ENCODE results near the gene FEZF2. TPM values are rescaled to one million over a fixed set of nuclear protein-coding genes. Genes with fewer than 3 reads are reported as not detected.

Gene FEZF2
- total RNA-seq = not detected

GRCh38 chr3:62373215-62373614, at the start of gene FEZF2:
Gene FEZF2 (minus strand): TSS chr3:62373550. CDS start chr3:62372868, 682 bp downstream.
- Mint-ChIP-seq H3K27me3 (peaks cover 87% of the 10 kb centered on the region), H3K36me3 (peaks cover 6% of the 10 kb centered on the region), H3K9me3 (peaks cover 7% of the 10 kb centered on the region), H3K4me3 (peak within 1 kb of the TSS; percentile 22), H3K4me1 (peaks cover 10% of the 10 kb centered on the region), H3K27ac (peak within 1 kb of the TSS; percentile 70)
- ATAC-seq (ENCODE audit: low read depth) (no peak), DNase-seq (no peak)
- POLR2A ChIA-PET = no interaction called here

DNA sequence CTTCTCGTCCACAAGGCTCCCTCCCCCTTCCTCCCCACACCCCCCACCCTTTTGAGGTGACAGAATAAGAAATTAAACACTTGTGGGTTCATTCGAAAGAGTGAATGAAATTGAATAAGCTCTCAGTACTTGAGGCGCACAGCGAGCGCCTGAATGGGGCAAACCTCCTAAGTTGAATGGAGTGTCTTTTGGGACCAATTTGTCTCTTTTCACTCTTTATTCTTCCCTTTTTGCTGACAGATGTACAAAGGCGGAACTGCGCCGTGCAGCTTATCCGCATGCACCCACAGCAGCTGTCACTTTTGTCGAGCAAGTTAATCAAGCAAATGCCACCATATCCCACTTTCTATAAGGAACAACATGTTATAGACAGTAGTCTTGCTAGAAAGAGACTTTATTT, 47.9 kb upstream of the FEZF2 start:
- no peaks in the 10 kb centered on the region for H3K4me1 Mint-ChIP-seq
- DNase-seq = no peak
- H3K36me3 Mint-ChIP-seq = no peaks in the 10 kb centered on the region
- POLR2A ChIA-PET = no interaction called here
- peaks cover 5% of the 10 kb centered on the region for H3K27me3 Mint-ChIP-seq
- no peak overlapping the region for H3K27ac Mint-ChIP-seq
- ATAC-seq (ENCODE audit: low read depth) = no peak
- no peak overlapping the region for H3K4me3 Mint-ChIP-seq
- no peaks in the 10 kb centered on the region for H3K9me3 Mint-ChIP-seq

DNA sequence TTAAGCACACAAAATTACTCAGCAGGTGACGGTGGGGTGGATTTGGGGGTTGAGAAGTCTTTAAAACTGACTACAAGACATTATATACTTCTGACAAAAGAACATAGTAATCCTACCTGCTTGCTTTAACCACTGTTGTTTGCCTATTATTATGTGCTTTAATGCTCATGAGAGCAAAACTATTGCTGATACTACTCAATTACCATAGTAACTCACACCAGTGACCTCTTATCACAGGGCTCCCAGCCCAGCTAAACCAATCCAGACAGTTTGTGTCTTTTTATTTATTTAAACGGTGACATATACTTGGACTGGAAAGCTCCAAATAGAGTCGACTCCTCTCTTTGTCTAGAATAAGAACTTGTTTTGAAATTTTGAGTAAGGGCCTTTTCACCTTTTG, 42.8 kb upstream of the FEZF2 start:
- DNase-seq (no peak), ATAC-seq (ENCODE audit: low read depth) (no peak)
- H3K4me3 Mint-ChIP-seq = no peak overlapping the region
- H3K9me3 Mint-ChIP-seq = no peaks in the 10 kb centered on the region
- H3K4me1 Mint-ChIP-seq = no peaks in the 10 kb centered on the region
- POLR2A ChIA-PET = no interaction called here
- H3K27me3 Mint-ChIP-seq = peaks cover 5% of the 10 kb centered on the region
- H3K36me3 Mint-ChIP-seq = no peaks in the 10 kb centered on the region
- H3K27ac Mint-ChIP-seq = no peak overlapping the region

DNA sequence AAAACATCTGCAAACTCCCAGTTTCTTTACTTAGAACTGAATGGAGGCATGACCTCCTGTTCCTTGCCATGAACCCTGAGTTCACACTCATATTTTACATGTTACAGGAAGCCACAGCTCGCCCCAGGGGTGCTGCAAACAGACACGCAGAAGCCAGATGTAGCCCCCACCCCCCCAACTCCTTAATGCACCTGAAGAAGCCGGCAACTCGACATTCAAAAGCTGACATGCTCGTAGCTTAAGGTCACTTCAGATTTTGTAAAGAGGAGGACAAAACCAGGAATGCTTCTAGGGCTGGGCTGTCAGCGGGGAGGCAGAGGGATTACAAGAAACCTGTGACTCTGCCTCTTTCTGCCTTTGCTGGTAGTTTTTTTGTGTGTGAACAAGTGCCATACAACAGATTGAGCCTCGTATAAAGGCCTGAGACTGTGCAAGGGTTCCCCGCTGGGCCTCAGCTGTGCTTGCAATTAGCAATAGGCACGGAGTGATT, 42.0 kb upstream of the FEZF2 start:
- Mint-ChIP-seq H3K4me1 (no peaks in the 10 kb centered on the region), H3K9me3 (no peaks in the 10 kb centered on the region), H3K27me3 (peaks cover 4% of the 10 kb centered on the region), H3K36me3 (no peaks in the 10 kb centered on the region), H3K27ac (no peak overlapping the region), H3K4me3 (no peak overlapping the region)
- ATAC-seq (ENCODE audit: low read depth) = no peak
- POLR2A ChIA-PET = no interaction called here
- no peak for DNase-seq

DNA sequence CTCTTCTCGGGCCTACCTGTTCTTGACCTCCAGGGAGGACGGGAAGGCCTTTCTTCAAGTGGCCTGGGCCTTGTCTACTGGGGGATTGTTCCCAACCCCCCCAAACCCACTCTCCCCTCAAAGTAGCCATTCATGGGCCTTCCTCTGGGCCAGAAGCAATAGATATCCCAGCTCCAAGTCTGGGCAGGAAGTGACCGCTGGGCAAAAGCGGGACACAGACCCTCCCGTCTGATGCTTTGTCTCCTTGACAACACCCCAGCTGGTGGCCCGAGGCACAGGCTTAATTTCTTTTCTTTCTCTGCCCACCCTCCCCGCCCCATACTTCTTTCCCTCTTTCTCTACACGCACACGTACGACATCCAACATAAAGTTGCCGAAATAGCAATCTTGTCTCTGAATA, 41.4 kb upstream of the FEZF2 start:
- POLR2A ChIA-PET = no interaction called here
- DNase-seq (no peak), ATAC-seq (ENCODE audit: low read depth) (no peak)
- H3K27me3 Mint-ChIP-seq = peaks cover 2% of the 10 kb centered on the region
- H3K36me3 Mint-ChIP-seq = no peaks in the 10 kb centered on the region
- no peaks in the 10 kb centered on the region for H3K9me3 Mint-ChIP-seq
- H3K4me3 Mint-ChIP-seq = no peak overlapping the region
- no peaks in the 10 kb centered on the region for H3K4me1 Mint-ChIP-seq
- H3K27ac Mint-ChIP-seq = no peak overlapping the region

DNA sequence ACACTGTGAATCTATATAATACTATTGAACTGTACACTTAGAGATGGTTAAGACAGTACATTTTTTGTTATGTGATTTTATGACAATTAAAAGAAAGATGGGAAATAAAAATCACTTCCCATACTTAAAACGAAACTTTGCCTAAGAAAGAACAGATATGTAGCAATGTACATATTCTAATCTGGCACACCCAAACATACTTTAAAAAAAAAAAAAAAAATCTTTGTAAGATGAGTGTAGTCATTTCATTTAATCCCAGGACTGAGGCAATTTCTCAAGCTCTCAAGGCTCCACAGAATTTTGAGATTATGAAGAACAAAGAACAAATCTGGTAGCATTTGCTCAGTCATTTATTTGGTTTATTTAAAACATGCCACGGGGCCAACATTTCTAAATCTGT, 40.3 kb upstream of the FEZF2 start:
- no peak overlapping the region for H3K4me3 Mint-ChIP-seq
- no peak for ATAC-seq (ENCODE audit: low read depth)
- H3K36me3 Mint-ChIP-seq = no peaks in the 10 kb centered on the region
- DNase-seq = no peak
- no peak overlapping the region for H3K27ac Mint-ChIP-seq
- H3K27me3 Mint-ChIP-seq = peaks cover 2% of the 10 kb centered on the region
- POLR2A ChIA-PET = no interaction called here
- no peaks in the 10 kb centered on the region for H3K4me1 Mint-ChIP-seq
- H3K9me3 Mint-ChIP-seq = no peaks in the 10 kb centered on the region

DNA sequence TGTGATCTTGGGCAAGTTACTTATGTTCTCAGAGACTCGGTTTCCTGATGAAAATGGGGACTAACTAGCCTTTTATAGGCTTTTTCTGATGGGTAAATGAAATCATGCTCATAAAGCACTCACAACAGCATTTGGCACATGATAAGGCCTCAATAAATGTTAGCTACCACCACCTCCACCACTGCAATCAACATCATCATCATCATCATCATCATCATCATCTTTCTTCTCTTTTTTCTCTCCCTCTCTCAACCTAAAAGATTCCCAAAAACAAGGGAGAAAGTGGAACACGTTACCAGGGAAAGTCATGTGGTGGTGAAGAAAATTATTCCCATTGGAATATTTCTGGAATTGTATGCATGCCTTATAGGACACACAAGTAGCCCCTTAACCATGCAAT, 33.6 kb upstream of the FEZF2 start:
- H3K27ac Mint-ChIP-seq = no peak overlapping the region
- no peak overlapping the region for H3K4me3 Mint-ChIP-seq
- DNase-seq (no peak), ATAC-seq (ENCODE audit: low read depth) (no peak)
- H3K9me3 Mint-ChIP-seq = no peaks in the 10 kb centered on the region
- POLR2A ChIA-PET = no interaction called here
- H3K4me1 Mint-ChIP-seq = no peaks in the 10 kb centered on the region
- H3K36me3 Mint-ChIP-seq = no peaks in the 10 kb centered on the region
- peaks cover 9% of the 10 kb centered on the region for H3K27me3 Mint-ChIP-seq

GRCh38 chr3:62405566-62405965, 32.2 kb upstream of the FEZF2 start:
- no peaks in the 10 kb centered on the region for H3K9me3 Mint-ChIP-seq
- H3K36me3 Mint-ChIP-seq = no peaks in the 10 kb centered on the region
- H3K27me3 Mint-ChIP-seq = peaks cover 9% of the 10 kb centered on the region
- DNase-seq (no peak), ATAC-seq (ENCODE audit: low read depth) (no peak)
- POLR2A ChIA-PET = no interaction called here
- no peak overlapping the region for H3K4me3 Mint-ChIP-seq
- no peak overlapping the region for H3K27ac Mint-ChIP-seq
- H3K4me1 Mint-ChIP-seq = no peaks in the 10 kb centered on the region

- Mint-ChIP-seq H3K4me1 (no peaks in the 10 kb centered on the region), H3K27ac (no peak overlapping the region), H3K9me3 (no peaks in the 10 kb centered on the region), H3K27me3 (peaks cover 9% of the 10 kb centered on the region), H3K4me3 (no peak overlapping the region), H3K36me3 (no peaks in the 10 kb centered on the region)
- POLR2A ChIA-PET = no interaction called here
- DNase-seq (no peak), ATAC-seq (ENCODE audit: low read depth) (no peak)
Measured at GRCh38 chr3:62405135-62405534, 31.8 kb upstream of the FEZF2 start.

DNA sequence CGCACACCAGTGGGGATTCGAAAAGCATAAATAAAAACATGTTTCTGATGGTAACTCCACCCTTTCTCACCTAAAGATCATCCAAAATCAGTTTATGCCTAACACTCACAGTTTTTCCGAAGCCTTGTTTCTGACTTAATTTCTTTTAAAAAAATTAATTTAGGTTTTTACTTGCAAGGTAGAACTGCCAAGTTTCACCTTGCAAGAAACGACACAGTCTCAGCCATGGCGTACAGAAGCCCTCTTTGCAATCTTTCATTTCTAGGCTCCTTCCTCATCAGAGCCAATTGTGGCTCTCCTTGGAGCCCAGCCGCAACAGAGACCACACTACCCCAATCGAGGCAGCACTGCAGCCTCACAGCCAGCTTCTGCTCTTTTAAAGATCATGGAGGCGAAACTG, 31.0 kb upstream of the FEZF2 start:
- DNase-seq (no peak), ATAC-seq (ENCODE audit: low read depth) (no peak)
- Mint-ChIP-seq H3K9me3 (no peaks in the 10 kb centered on the region), H3K4me1 (no peaks in the 10 kb centered on the region), H3K4me3 (no peak overlapping the region), H3K27ac (no peak overlapping the region), H3K27me3 (peaks cover 11% of the 10 kb centered on the region), H3K36me3 (no peaks in the 10 kb centered on the region)
- POLR2A ChIA-PET = no interaction called here

DNA sequence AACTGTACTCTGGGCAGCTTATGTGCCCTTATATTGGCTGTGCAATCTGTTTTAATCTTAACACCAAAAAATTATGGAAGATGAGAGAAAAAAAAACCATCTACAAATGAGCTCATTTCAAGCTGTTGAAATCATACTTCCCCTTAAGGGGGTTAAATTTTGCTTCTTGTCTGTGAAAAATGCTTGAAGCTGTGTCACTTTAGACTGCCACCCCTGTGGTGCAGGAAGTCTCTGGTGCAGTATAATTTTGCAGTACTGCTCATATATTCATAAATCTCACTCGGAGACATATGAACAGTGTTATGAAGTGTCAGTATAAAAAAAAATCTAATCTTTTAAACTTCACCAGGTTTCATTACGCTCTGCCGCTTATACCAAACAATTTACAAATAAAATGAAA, 30.4 kb upstream of the FEZF2 start:
- POLR2A ChIA-PET = no interaction called here
- H3K36me3 Mint-ChIP-seq = no peaks in the 10 kb centered on the region
- H3K4me3 Mint-ChIP-seq = no peak overlapping the region
- H3K27ac Mint-ChIP-seq = no peak overlapping the region
- peaks cover 11% of the 10 kb centered on the region for H3K27me3 Mint-ChIP-seq
- no peaks in the 10 kb centered on the region for H3K9me3 Mint-ChIP-seq
- no peaks in the 10 kb centered on the region for H3K4me1 Mint-ChIP-seq
- ATAC-seq (ENCODE audit: low read depth) (no peak), DNase-seq (no peak)

GRCh38 chr3:62392626-62393292, 19.4 kb upstream of the FEZF2 start:
- DNase-seq (no peak), ATAC-seq (ENCODE audit: low read depth) (no peak)
- no peaks in the 10 kb centered on the region for H3K36me3 Mint-ChIP-seq
- POLR2A ChIA-PET = no interaction called here
- peaks cover 6% of the 10 kb centered on the region for H3K27me3 Mint-ChIP-seq
- H3K4me3 Mint-ChIP-seq = no peak overlapping the region
- peaks cover 2% of the 10 kb centered on the region for H3K9me3 Mint-ChIP-seq
- no peak overlapping the region for H3K27ac Mint-ChIP-seq
- H3K4me1 Mint-ChIP-seq = no peaks in the 10 kb centered on the region

DNA sequence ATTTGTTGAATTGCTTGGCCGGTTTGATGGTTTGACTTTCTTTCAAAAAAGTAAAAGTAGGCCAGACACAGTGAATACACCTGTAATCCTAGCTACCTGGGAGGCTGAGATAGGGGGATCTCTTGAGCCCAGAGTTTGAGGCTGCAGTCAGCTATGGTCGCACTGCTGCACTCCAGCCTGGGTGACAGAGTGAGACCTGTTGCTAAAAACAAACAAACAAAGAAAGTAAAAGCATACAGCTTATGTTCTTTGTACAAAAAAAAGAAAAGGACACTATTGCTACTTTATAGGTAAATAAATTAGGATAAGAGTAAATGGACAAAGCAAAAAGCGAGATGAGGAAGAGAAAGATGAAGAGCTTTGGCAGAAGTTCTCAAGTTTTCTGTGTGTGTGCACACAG, 13.9 kb upstream of the FEZF2 start:
- Mint-ChIP-seq H3K4me3 (no peak overlapping the region), H3K9me3 (peaks cover 2% of the 10 kb centered on the region), H3K36me3 (no peaks in the 10 kb centered on the region), H3K27ac (no peak overlapping the region), H3K4me1 (no peaks in the 10 kb centered on the region), H3K27me3 (peaks cover 5% of the 10 kb centered on the region)
- DNase-seq (no peak), ATAC-seq (ENCODE audit: low read depth) (no peak)
- POLR2A ChIA-PET = no interaction called here

DNA sequence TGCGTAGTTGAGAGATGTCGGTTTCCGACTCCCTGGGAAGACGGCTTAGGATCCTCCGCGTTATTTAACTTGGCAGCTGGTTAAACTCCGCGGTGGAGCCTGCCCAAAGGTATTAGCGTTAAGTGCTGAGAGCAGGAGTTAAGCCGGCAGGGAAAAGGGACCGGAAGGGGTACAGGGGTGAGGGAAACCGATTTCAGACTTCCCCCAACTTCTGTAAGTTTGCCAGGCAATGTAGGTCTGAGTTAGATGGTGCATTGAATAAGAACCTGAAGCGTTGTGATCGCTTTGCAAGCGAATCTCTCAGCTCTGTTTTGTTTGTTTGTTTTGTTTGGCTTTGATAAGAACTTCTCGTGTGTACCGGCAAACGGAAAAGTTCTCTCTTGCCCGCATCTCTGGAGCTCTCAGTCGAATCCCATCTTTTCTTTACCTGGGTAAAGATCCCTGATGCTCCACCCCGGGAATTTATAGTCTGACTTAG, 6.0 kb upstream of the FEZF2 start:
- H3K27ac Mint-ChIP-seq = no peak overlapping the region

GRCh38 chr3:62378921-62379320, 5.6 kb upstream of the FEZF2 start:
- POLR2A ChIA-PET = no interaction called here
- H3K9me3 Mint-ChIP-seq = peaks cover 3% of the 10 kb centered on the region
- DNase-seq (no peak), ATAC-seq (ENCODE audit: low read depth) (no peak)
- H3K27ac Mint-ChIP-seq = no peak overlapping the region
- H3K27me3 Mint-ChIP-seq = peaks cover 80% of the 10 kb centered on the region
- H3K4me3 Mint-ChIP-seq = no peak overlapping the region
- no peaks in the 10 kb centered on the region for H3K36me3 Mint-ChIP-seq
- peaks cover 5% of the 10 kb centered on the region for H3K4me1 Mint-ChIP-seq

More for the DNA sequence above, 6.0 kb upstream of the FEZF2 start:
- POLR2A ChIA-PET = no interaction called here
- DNase-seq (peak; percentile 31), ATAC-seq (ENCODE audit: low read depth) (no peak)
- Mint-ChIP-seq H3K27me3 (peaks cover 76% of the 10 kb centered on the region), H3K4me1 (peaks cover 1% of the 10 kb centered on the region), H3K36me3 (no peaks in the 10 kb centered on the region), H3K9me3 (peaks cover 3% of the 10 kb centered on the region), H3K4me3 (no peak overlapping the region)

All from activated naive CD8-positive, alpha-beta T cell treated with anti-CD3 and anti-CD28 coated beads, Interleukin-2, amount 10 ng/mL, durations not matched to agents 7 days and 5 days (primary cell).